Activated gamma-delta T cell treated with anti-CD3 and anti-CD28 coated beads, Interleukin-2, amount 50 U/mL, for 16 hours (primary cell): ENCODE measurements around the gene MS4A6E.
"Not testable (repeated sequence)": the region's sequence is repeated elsewhere in the genome, so short reads cannot be mapped to it uniquely, and the experiment has no call there.

Source experiments
- DNase-seq: peaks from one replicate; pipeline ENCODE4 v3.0.0-alpha.2; 2020; ENCODE audit warnings: low read depth

The MS4A6E gene, protein sequence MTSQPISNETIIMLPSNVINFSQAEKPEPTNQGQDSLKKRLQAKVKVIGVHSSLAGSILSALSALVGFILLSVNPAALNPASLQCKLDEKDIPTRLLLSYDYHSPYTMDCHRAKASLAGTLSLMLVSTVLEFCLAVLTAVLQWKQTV

DNA sequence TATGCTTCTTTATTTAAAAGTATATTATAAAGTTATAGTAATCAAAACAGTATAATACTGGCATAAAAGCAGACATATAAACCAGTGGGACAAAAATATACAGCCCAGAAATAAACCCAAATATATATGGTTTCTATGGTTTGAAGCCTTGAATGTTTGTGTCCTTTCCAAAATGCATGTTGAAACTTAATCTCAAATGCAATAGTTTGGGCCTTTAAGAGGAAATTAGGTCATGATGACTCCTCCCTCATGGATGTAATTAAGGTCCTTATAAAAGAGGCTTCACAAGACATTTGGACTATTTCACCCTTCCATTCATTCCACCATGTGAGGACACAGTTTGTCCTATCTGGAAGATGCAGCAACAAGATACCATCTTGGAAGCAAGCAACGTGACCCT is at the start of gene MS4A6E:
TSS of gene MS4A6E (plus strand) at position 301 of the 400 bp plus-strand sequence. CDS start 7,641 bp downstream, outside the sequence.
- no peak for DNase-seq

DNA sequence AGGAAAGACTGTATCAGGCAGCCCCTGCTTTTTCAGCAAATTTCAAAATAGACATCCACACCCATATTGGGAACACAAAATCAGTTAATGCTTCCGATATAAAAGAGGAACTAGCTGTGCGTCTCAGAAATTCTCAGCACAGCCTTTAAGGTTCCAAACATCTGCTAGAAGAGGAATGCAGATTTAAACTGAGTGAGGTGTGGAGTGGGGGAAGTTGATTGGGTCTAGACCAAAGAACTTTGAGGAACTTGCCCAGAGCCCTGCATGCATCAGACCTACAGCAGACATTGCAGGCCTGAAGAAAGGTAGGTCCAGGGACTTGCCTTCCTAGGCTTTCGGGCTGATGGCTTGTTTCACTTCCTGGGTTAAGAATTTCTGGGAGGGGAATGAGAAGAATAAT is 46.6 kb upstream of the MS4A6E start, which contains the start of gene MS4A4A:
TSS of gene MS4A4A (plus strand) at position 255 of the 400 bp plus-strand sequence. CDS start at position 265, 10 bp downstream.
- no peak for DNase-seq

DNA sequence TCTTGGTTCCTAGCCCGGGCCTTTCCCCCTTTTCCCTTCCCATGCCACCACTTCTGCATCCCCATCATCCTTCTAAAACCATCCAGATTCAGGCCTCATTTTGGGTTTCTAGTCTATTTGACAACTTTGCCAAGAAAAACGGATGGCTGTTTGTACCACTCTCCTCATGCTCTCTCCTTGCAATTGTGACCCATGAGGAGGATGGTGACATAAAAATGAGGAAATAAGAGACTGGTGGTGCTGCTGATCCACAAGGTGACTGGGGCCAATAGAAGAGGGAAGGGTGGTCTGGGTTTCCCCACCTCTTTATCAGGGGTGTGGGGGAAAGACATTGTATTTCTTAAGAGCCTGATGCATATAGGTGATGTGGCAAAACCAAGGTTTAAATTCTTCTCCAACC is 45.6 kb upstream of the MS4A6E start:
- DNase-seq, result no peak

DNA sequence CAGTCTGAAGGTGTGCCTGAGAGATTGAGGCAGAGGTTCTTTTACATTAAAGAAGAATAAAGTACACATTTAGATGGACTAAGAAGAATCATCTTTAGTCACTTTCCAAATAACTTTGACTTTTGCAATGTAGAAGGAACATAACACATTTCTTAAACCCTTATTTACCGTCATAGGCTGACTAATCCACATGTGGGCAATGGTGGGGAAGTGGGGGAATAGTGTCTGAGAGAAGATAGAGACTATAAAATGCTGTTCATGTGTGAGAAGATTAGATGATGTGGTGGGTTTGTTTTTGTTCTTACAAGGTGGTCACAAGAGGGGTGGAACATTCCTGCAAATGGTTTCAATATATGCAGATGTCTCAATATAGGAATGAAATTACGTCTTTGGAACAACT is 44.8 kb upstream of the MS4A6E start:
- no peak for DNase-seq

DNA sequence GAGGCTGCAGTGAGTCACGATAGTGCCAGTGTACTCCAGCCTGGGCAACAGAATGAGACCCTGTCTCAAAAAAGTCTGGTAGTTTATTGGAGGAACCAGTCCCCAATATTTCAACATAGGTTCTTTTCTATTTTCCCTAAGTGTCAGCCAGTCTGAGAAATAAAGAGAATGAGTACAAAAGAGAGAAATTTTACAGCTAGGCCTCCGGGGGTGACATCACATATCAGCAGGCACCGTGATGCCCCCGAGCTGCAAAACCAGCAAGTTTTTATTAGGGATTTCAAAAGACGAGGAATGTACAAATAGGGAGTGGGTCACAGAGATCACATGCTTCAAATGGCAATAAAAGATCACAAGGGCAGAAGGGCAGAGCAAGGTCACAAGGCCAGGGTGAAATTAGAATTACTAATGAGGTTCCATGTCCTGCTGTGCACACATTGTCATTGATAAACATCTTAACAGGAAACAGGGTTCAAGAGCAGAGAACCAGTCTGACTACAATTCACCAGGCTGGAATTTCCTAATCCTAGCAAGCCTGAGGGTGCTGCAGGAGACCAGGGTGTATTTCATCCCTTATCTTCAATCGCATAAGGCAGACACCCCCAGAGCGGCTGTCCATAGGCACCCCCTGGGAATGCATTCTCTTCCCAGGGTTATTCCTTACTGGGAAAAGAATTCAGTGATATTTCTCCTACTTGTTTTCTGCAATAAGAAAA is 41.5 kb upstream of the MS4A6E start:
- not testable (repeated sequence) for DNase-seq

DNA sequence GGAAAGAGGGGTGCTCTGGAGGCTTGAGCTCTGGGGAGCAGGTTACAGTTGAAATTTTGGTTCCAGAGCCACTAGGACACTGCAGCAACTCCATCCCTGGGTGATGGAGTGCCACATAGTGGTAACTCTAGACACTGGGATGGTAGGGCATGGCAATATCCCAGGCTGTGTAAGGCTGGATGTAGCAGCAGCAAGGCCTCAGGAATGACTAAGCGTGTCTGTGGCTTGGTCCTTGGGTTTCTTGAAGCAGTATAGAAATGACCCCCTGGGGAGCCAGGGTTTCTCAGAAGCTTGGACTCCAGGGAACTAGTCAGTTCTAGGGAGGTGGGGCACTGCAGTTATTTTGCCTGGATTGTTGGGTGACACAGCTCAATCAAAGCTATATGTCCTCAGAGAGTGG is 38.5 kb upstream of the MS4A6E start:
- no peak for DNase-seq

DNA sequence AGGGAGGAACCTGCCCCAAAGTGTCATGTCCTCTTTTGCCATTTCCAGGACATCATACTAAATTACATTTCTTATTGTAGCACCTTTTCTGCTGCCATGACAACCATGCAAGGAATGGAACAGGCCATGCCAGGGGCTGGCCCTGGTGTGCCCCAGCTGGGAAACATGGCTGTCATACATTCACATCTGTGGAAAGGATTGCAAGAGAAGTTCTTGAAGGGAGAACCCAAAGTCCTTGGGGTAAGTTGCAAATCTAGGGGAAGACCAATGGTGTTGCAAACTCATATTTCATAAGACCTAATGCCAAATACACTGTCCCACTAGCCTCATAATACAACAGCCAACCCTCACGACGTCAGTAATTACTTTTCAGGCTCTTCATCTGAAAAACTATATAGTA is 34.9 kb upstream of the MS4A6E start:
- DNase-seq, result no peak

DNA sequence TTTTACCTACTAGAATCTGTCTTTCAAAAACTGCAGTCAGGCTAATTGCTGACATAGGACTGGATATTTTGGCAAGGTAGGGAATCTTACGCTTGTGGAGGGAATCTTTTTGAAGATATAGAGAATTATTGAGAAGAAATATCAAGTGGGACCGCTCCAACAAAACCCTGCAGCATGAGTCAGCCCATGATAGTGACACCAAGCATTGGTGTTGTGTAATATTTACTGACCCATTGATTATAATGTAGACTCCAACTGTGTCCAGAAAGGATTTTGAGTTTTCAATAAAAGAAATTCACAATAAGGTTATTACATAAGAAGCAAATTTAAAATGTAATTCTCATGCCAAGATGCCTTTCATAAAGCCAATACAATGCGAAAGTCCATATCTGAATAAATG is 25.9 kb upstream of the MS4A6E start:
- DNase-seq, result no peak

DNA sequence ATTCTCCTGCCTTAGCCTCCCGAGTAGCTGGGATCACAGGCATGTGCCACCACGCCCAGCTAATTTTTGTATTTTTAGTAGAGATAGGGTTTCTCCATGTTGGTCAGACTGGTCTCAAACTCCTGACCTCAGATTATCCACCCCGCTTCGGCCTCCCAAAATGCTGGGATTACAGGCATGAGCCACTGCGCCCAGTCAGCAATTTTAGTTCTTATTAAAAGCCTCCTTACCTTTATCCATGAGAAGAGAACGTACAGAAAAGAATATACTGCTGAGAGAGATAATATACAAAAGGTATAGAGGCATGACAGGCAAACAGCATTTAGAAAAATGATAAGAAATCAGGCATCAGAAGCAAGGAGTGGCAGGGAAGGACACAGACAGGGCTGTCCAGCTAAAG is 25.2 kb upstream of the MS4A6E start:
- DNase-seq, result not testable (repeated sequence)

DNA sequence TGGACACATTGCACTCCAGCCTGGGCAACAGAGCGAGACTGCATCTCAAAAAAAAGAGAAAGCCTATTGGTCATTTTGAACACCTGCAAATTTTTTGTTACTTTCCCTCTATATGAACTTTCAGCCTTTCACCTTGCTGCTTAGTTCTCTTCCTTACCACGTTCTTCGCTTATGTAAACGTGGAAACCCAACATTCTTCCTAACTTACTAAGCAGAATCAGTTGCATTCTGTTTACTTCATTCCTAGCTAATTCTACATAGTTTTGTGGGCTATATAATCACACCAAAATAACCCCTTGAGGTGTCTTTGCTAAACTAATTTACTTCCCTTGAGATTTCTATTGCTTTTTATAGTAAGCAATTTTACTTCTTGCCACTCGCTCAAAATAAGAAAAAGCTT is 23.4 kb upstream of the MS4A6E start:
- no peak for DNase-seq

DNA sequence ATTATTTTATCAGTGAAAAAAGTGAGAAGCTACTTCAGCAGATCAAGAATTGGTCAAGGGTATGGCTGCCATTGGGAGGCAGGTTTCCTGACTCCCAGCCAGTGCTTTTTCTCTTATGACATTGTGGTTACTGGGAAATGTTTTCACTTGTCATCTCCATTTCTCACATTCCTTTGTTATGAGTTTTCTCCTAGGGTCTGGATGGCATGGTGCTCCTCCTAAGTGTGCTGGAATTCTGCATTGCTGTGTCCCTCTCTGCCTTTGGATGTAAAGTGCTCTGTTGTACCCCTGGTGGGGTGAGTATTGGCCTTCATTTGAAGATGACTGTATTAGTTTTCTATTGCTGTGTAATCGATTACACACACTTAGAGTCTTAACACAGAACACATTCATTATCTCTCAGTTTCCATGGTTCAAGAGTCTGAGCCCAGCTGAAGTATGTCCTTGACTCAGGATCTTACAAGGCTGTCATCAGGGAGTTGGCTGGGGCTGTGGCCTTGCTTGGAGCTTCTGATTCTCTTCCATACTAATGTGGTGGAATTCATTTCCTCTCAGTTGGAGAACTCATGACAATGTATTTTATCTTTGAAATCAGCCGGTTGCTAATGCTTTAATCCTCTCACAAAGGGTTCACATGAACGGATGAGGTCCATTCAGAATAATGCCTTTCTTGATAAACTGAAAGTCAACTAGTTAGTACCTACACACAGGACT is 21.0 kb upstream of the MS4A6E start:
- no peak for DNase-seq

DNA sequence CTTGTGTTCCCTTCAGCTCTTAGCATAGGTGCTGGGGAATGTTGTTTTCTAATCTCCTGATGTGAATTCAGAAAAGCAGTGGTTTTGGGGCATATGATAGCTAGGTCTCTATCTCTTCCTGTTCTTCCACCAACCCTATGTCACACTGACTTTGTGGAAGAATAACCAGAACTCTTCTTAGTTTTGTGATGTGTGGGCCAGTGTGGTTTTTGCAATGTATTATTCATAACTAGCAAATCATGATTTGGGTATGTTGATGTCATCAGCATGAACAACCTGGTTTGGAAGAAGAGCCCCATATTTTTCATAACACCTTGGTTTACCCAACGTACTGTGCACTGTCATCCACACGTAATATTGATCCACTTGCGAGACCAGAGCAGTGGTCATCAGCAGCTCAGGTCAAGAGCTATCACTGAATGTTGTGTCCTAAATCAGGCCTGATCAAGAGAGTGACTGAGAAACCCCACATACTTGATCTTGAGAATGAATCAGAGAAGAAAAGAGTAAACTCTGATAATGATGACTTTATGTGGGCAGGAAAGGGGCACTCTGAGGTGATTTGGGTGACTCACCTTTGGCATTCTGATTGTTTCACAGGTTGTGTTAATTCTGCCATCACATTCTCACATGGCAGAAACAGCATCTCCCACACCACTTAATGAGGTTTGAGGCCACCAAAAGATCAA is 19.4 kb upstream of the MS4A6E start:
- no peak for DNase-seq

DNA sequence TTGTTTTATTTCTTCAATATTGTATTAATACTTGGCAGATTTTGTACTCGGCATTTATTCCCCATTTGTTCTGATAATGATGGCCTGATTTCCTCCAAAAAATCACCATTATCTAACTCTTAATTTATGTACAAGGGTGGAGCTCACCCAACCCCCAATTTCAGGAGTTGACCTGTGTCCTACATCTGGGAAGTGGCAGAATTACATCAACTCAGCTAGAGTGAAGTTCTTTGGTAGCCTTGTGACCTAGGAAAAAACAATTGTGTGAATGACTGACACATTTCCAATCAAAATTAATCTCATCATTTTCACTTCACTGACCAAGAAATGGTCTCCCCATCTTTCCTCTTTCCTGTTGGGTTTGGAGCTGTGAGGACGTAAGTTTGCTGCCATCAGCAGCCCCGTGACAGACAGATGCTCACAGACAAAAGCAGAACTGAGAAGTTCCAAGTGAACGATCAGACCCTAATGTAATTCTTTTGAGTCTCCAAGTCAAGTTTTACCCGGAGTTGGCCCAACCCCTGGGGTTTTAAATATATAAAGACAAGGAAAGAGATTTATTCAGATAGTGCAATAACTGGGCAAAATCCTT is 16.6 kb upstream of the MS4A6E start:
- no peak for DNase-seq

DNA sequence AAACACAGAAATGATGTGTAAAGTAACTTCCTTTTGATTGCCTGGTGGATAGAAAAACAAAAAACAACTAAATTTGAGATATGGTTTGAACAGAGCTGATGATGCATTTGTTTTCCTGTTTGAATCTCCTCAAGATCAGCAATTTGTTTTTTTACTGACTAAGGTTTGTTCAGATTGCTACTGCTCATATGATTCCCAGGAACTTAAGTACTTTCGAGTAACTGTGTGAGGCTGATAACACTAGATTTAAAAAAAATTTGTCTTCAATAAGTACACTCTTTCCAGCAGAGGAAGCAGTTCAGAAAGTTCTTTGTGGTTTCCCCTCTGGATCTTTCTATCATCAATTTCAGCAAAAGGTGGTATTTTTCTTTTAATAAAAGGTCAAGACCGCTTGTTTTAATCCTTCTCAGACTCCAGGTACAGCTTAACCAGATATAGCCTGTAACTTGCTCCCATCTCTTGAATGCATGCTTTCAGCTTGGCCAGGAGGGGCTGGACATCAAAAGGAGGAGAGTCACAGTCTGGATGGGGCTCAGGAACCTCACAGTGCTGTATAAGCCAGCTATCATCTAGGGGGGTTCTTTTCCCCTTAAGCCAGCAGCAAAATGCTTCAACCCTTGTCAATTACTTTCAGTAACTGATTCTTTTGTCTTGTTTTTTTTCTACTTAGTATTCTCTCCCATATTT is 12.3 kb upstream of the MS4A6E start:
- no peak for DNase-seq

DNA sequence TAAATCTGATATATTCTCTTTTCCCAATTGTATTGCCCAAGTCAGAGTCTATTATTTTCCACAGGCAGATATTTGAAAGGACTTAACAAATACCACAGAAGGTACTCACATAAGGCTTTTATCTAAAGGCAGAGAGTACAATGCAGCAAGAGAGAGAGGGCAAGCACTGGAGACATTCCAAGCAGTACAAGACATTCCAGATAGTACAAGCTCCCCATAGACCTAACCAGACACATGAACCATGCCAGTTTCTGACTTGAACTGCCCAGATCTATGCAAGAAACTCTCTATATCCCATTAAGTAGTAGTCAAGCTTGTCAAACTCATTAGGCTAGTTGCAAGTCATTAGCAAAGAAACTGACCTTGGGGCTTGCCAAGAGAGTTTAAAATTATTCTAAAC is 11.2 kb upstream of the MS4A6E start:
- DNase-seq, result no peak

DNA sequence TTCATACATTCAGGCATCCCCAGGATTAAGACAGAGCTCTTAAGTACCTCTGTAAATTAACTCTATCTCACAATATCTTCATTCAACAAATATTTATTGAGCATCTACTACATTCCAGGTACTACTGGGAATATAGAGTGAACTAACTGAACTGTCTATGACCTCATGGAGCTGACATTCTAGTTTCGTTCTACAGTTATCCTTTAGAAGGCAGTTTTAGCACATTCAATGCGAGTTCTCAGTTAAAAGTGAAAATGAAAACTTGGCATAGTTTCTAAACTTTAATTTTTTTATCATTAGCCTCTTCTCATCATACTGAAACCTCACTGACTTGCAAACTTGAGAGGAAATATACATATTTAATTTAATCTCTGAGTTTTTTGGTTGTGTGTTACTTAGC is 10.7 kb upstream of the MS4A6E start:
- no peak for DNase-seq

DNA sequence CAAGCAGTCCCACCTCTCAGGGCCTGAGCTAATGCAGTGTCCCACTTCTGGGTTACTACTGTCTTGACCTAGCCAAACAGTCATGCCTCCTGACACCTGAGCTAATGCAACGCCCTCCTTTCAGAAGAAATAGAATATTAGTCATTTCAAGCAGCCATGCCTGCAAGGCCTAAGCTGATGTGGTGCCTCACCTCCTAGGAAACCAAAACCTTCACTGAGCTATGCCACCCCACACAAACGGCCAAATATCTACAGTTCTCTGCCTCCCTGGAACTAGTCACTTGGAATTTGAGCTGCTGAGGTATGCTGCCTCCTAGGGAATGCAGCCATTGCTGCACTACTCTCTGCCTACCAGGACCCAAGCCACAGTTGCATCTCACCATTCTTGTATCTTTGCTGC is 8.3 kb upstream of the MS4A6E start:
- no peak for DNase-seq

DNA sequence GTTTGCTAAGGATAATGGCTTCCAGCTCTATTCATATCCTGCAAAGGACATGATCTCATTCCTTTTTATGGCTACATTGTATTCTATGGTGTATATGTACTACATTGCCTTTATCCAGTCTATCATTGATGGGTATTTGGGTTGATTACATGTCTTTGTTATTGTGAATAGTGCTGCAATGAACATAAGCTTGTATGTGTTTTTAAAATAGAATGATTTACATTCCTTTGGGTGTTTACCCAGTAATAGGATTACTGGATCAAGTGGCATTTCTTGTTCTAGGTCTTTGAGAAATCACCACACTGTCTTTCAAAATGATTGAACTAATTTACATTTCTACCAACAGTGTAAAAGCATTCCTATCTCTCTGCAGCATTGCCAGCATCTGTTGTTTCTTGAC is 6.0 kb upstream of the MS4A6E start:
- no peak for DNase-seq

DNA sequence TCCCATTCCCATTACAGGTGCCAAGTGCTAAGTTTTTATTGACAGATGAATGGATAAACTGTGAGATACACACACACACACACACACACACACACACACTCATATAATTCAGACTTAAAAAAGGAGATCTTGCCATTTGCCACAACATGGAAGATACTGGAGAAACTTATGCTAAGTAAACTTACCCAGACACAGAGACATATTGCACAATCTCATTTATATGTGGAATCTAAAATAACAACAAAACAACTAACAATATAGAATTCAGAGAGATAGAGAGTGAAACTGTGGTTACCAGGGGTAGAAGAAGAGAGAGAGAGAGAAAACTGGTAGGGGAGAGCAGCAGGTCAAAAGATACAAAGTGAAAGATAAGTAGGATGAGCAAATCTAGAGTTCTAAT is 1.4 kb downstream of the MS4A6E start:
- no peak for DNase-seq

DNA sequence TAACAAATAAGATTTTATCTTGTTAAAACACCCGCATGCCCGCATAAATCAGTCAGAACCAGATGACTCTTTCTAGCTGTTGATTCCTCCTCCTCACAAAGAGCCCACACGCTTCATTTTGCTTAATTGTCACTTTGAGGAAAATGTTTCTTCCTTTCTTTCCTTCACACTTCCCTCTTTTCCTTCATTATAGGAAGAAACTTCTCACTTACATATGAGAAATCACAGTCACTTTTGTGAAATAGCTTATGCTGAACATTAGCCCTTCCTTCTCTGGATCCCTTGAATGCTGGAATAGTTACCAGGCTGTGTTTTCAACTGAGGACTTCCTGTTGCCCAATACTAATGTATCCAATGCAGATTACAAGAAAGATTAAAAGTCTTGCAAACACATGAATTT is 5.8 kb downstream of the MS4A6E start:
- DNase-seq, result no peak

DNA sequence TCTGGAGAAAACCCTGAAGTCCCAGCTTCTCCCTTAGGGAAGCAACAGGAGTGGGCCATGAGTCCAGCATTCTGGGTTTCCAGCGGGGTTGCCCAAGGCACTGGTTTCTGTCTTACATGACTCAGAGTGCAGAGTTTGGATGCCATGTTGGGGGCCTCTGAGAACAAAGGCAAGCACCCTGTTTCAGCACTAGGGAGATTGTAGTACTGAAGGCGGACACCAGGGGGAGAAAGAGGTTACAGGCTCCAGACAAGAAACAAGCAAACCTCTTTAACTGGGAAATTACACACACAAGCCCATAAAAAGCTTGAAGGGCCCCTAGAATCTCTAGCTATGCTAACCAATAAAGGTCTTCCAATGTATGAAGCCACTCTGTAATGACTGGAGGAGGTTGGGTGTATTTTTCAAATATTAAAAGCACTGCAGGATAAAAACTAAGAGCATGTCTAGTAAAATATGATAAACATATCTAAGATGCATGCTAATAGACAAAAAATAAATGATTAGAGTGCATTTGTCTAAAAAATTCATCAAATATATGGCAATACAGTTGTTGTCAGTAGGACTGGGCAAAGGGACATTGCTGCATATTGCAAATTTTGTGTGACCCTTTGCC is 7.1 kb downstream of the MS4A6E start:
- DNase-seq, result peak; percentile 41
